Vagina (tissue), 2 donors: ENCODE results near the gene COL1A2. TPM values are rescaled to one million over a fixed set of nuclear protein-coding genes. Genes with fewer than 3 reads are reported as not detected.
A peak's percentile ranks its signal among the peaks of the same experiment; 100 is the strongest.

Experiments
- DNase-seq, 2 donors: peaks; one replicate each; pipeline ENCODE4 v3.0.0-alpha.2; 2017; ENCODE audit errors: extremely low spot score in 2 of 2
- H3K27ac ChIP-seq: fragments of 200-600 bp; sonication (generic); one replicate; pipeline ENCODE4 v1.5.1; 2019
- H3K27me3 ChIP-seq: fragments of 200-600 bp; sonication (generic); one replicate; pipeline ENCODE4 v1.5.1; 2019
- H3K36me3 ChIP-seq, 2 donors: fragments of 200-600 bp; sonication (generic); one replicate each; pipeline ENCODE4 v1.5.1; 2017 to 2019
- H3K4me1 ChIP-seq: fragments of 200-600 bp; sonication (generic); one replicate; pipeline ENCODE4 v1.5.1; 2019
- H3K4me3 ChIP-seq, 2 donors: fragments of 200-600 bp; sonication (generic); 1 replicate in 1 of 2; 2 replicates in 1 of 2; pipeline ENCODE4 v1.5.1; 2016 to 2019
- H3K9me3 ChIP-seq: fragments of 200-600 bp; sonication (generic); one replicate; pipeline ENCODE4 v1.5.1; 2019
- POLR2A ChIP-seq, 2 donors: fragments of 450-650 bp; IDR thresholded peaks; one replicate each; pipeline ENCODE4 v1.6.1; 2017; ENCODE audit warnings: antibody characterized with exemption in 2 of 2, mild to moderate bottlenecking in 2 of 2, moderate library complexity in 2 of 2
- POLR2AphosphoS5 ChIP-seq, 2 donors: sonication (generic); formaldehyde crosslinking; IDR thresholded peaks; one replicate each; pipeline ENCODE4 v1.9.0; 2017; ENCODE audit warnings: antibody characterized with exemption in 2 of 2, mild to moderate bottlenecking in 2 of 2, low read depth in 1 of 2; ENCODE audit not compliant: insufficient read depth in 1 of 2
- intact Hi-C: fragments of 100-400 bp; cut with DNase I; formaldehyde crosslinking; loops from one replicate; pipeline ENCODE4 v1.15.1; 2023
- total RNA-seq: library from RNA; depleted of rRNA; stranded (reverse); fragments of >200 nt; gene quantifications from one replicate; pipeline ENCODE4 v1.2.3, GENCODE V29; 2016
- TF ChIP-seq, protein P1 (sequence below), 3 experiments: fragments of 450-650 bp in 2 of 3; fragments of 200-600 bp in 1 of 3; sonication (generic) in 1 of 3; IDR thresholded peaks; one replicate each; pipeline ENCODE4 v1.5.1; 2017 to 2019; ENCODE audit warnings: antibody characterized with exemption in 3 of 3, mild to moderate bottlenecking in 2 of 3, moderate library complexity in 2 of 3

Gene COL1A2
- total RNA-seq, 1 donor from 2014 or later, result 199 TPM

DNA sequence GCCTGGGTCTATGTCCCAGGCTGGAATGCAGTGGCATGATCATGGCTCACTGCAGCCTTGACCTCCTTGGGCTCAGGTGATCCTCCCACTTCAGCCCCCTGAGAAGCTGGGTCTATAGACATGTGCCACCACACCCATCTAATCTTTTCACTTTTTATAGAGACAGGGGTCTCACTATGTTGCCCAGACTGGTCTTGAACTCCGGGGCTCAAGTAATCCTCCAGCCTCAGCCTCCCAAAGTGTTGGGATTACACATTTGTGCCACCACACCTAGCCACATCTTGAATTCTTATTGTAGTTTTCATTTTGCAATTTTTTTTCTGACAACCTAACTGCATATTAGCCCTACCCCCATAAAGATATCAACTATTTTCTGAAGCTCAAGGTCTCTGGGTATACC lies 18.4 kb upstream of the COL1A2 start:
- no peaks in the 10 kb centered on the region for H3K36me3 ChIP-seq
- peak overlapping the region; percentile 86 for H3K27ac ChIP-seq
- no peaks in the 10 kb centered on the region for H3K9me3 ChIP-seq
- H3K4me1 ChIP-seq, result peaks cover 14% of the 10 kb centered on the region
- TF ChIP-seq POLR2A (IDR thresholded peaks at IDR 0.05), result no peak
- H3K4me3 ChIP-seq, result no peak overlapping the region
- H3K27me3 ChIP-seq, result no peaks in the 10 kb centered on the region
- intact Hi-C loops, result no loop called here
- no peak for DNase-seq

DNA sequence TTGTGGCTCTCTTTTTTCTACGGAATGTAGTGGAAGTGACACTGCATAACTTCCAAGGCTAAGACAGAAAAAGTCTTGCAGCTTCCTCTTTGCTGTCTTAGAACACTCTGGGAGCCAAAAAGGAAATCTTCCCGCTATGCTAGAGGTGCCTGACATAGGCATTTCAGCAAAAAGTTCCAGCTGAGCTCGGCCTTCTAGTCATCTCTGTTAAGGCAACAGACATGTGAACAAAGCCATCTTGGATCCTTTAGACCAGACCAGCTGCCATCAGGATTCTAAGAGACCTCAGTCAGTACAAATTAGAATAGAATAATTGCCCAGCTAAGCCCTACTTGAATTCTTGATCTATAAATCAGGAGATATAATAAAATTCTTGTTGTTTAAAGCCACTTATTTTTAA lies 16.3 kb upstream of the COL1A2 start:
- Histone ChIP-seq H3K9me3 (no peaks in the 10 kb centered on the region), H3K27me3 (no peaks in the 10 kb centered on the region), H3K36me3 (no peaks in the 10 kb centered on the region), H3K4me3 (no peak overlapping the region), H3K4me1 (peaks cover 14% of the 10 kb centered on the region), H3K27ac (peak overlapping the region; percentile 86)
- no peak for DNase-seq
- intact Hi-C loops, result no loop called here
- TF ChIP-seq, protein P1, sequence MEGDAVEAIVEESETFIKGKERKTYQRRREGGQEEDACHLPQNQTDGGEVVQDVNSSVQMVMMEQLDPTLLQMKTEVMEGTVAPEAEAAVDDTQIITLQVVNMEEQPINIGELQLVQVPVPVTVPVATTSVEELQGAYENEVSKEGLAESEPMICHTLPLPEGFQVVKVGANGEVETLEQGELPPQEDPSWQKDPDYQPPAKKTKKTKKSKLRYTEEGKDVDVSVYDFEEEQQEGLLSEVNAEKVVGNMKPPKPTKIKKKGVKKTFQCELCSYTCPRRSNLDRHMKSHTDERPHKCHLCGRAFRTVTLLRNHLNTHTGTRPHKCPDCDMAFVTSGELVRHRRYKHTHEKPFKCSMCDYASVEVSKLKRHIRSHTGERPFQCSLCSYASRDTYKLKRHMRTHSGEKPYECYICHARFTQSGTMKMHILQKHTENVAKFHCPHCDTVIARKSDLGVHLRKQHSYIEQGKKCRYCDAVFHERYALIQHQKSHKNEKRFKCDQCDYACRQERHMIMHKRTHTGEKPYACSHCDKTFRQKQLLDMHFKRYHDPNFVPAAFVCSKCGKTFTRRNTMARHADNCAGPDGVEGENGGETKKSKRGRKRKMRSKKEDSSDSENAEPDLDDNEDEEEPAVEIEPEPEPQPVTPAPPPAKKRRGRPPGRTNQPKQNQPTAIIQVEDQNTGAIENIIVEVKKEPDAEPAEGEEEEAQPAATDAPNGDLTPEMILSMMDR (IDR thresholded peaks at IDR 0.05), result no peak
- TF ChIP-seq POLR2AphosphoS5 (IDR thresholded peaks at IDR 0.05; ENCODE audit: insufficient read depth in 1 of 2, low read depth in 1 of 2) (no peak), POLR2A (IDR thresholded peaks at IDR 0.05) (no peak)

DNA sequence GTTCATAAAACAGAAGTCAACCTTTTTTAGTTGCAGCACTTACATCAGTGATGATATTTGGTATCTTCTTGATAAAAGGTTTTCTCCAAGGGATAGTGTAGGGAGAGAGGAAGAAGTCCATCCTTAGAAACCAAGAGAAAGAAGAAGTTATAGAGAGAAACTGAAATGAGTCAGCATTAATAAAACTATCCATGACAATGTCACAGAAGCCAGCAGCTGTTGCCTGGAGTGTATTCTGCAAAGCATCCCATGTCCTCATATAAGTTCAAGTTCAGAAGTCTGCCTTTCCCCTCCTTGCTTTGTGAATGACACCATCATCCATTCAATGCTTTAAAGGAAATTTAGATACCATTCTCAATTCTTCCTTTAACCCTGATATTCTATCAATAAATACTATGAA lies 14.4 kb upstream of the COL1A2 start:
- H3K27me3 ChIP-seq, result no peaks in the 10 kb centered on the region
- H3K4me3 ChIP-seq, result no peak overlapping the region
- peaks cover 8% of the 10 kb centered on the region for H3K4me1 ChIP-seq
- no peak overlapping the region for H3K27ac ChIP-seq
- TF ChIP-seq, protein P1 (IDR thresholded peaks at IDR 0.05), result no peak
- no peak for DNase-seq
- intact Hi-C loops, result no loop called here
- no peaks in the 10 kb centered on the region for H3K36me3 ChIP-seq
- no peaks in the 10 kb centered on the region for H3K9me3 ChIP-seq

DNA sequence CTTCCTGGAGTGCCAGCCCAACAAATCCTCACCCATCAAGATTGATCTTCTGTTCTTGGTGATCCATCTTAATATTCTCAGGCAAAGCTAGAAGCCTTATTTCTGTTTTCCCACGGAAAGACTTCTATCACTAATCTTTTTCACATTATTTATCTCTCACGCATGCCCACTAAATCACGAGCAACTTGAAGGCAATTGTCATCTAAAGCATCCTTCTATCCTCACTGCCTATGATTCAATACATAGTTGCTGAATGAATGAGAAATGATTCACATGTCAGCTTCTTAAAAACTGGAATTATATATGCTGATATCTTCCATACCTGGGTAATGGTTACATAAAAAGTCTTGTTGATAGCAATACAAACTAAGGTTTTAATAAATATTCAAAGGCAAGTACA lies 12.6 kb upstream of the COL1A2 start:
- intact Hi-C loops, result no loop called here
- H3K9me3 ChIP-seq, result no peaks in the 10 kb centered on the region
- DNase-seq, result no peak
- TF ChIP-seq, protein P1 (IDR thresholded peaks at IDR 0.05), result no peak
- TF ChIP-seq POLR2A (IDR thresholded peaks at IDR 0.05) (no peak), POLR2AphosphoS5 (IDR thresholded peaks at IDR 0.05; ENCODE audit: insufficient read depth in 1 of 2, low read depth in 1 of 2) (no peak)
- H3K4me3 ChIP-seq, result no peak overlapping the region
- H3K4me1 ChIP-seq, result no peaks in the 10 kb centered on the region
- no peaks in the 10 kb centered on the region for H3K36me3 ChIP-seq
- H3K27me3 ChIP-seq, result no peaks in the 10 kb centered on the region
- no peak overlapping the region for H3K27ac ChIP-seq

DNA sequence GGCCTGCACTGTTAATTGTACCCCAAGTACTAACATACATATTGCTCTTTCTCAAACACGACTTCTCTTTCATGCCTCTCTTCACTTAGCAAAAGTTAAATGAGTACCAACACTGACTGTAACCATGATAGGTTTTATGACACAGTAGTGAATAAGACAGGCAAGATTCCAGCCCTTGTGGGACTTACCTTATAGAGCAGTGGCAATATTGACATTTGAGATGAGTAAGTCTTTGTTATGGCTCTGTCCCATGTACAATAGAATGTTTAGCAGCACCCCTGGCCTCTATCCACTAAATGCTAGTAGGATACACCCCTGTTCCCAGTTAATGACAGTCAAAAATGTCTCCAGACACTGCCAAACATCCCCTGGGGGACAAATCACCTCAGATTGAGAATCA lies 11.9 kb upstream of the COL1A2 start:
- H3K27me3 ChIP-seq, result no peaks in the 10 kb centered on the region
- intact Hi-C loops, result no loop called here
- no peak overlapping the region for H3K27ac ChIP-seq
- H3K4me1 ChIP-seq, result no peaks in the 10 kb centered on the region
- H3K9me3 ChIP-seq, result no peaks in the 10 kb centered on the region
- H3K36me3 ChIP-seq, result no peaks in the 10 kb centered on the region
- TF ChIP-seq POLR2A (IDR thresholded peaks at IDR 0.05) (no peak), POLR2AphosphoS5 (IDR thresholded peaks at IDR 0.05; ENCODE audit: insufficient read depth in 1 of 2, low read depth in 1 of 2) (no peak)
- TF ChIP-seq, protein P1 (IDR thresholded peaks at IDR 0.05), result no peak
- DNase-seq, result no peak
- no peak overlapping the region for H3K4me3 ChIP-seq

DNA sequence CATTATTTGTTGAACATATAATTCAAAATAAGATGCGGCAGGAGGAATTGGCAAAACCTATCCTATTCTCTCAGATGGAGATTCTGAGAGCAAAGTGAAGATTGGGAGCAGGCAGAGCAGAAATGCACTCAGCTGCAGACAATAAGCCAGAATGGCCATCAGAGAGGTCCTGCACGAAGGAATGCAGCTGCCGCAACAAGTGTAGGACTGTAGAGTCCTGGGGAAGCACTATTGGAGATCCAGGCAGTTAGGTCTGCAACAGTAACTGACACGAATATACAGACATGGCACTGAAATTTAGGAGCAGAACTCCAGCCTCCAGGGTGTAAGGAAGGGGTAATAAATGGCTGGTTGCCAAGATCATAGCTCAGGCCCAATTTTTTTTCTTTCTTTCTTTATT lies 10.4 kb upstream of the COL1A2 start:
- Histone ChIP-seq H3K9me3 (no peaks in the 10 kb centered on the region), H3K27me3 (no peaks in the 10 kb centered on the region), H3K4me3 (no peak overlapping the region), H3K27ac (no peak overlapping the region), H3K4me1 (no peaks in the 10 kb centered on the region), H3K36me3 (no peaks in the 10 kb centered on the region)
- TF ChIP-seq, protein P1 (IDR thresholded peaks at IDR 0.05), result no peak
- TF ChIP-seq POLR2AphosphoS5 (IDR thresholded peaks at IDR 0.05; ENCODE audit: insufficient read depth in 1 of 2, low read depth in 1 of 2) (no peak), POLR2A (IDR thresholded peaks at IDR 0.05) (no peak)
- intact Hi-C loops, result no loop called here
- no peak for DNase-seq
